Neural cell (in vitro differentiated cells): ENCODE data around the gene KASH5.

Experiments
- CTCF ChIP-seq: fragments of 450-650 bp; IDR thresholded peaks from 2 replicates; pipeline ENCODE4 v1.5.1; 2014; ENCODE audit warnings: antibody characterized with exemption, mild to moderate bottlenecking, moderate library complexity; ENCODE audit not compliant: poor library complexity, severe bottlenecking
- EP300 ChIP-seq: fragments of 450-650 bp; conservative IDR thresholded peaks from 2 replicates; pipeline ENCODE4 v1.6.1; 2014; ENCODE audit warnings: antibody characterized with exemption, mild to moderate bottlenecking, moderate library complexity; ENCODE audit not compliant: poor library complexity, severe bottlenecking

GRCh38 chr19:49438261-49438660, 50.2 kb downstream of the KASH5 start:
- TF ChIP-seq CTCF = no peak
- no peak for TF ChIP-seq EP300
